Measurements from ENCODE around the gene PRDM15. TPM values are rescaled to one million over a fixed set of nuclear protein-coding genes. Genes with fewer than 3 reads are reported as not detected.
A peak's percentile ranks its signal among the peaks of the same experiment; 100 is the strongest.

PRDM15 gene
- total RNA-seq, 1 experiment from 2014 or later, result 10.4 TPM

DNA sequence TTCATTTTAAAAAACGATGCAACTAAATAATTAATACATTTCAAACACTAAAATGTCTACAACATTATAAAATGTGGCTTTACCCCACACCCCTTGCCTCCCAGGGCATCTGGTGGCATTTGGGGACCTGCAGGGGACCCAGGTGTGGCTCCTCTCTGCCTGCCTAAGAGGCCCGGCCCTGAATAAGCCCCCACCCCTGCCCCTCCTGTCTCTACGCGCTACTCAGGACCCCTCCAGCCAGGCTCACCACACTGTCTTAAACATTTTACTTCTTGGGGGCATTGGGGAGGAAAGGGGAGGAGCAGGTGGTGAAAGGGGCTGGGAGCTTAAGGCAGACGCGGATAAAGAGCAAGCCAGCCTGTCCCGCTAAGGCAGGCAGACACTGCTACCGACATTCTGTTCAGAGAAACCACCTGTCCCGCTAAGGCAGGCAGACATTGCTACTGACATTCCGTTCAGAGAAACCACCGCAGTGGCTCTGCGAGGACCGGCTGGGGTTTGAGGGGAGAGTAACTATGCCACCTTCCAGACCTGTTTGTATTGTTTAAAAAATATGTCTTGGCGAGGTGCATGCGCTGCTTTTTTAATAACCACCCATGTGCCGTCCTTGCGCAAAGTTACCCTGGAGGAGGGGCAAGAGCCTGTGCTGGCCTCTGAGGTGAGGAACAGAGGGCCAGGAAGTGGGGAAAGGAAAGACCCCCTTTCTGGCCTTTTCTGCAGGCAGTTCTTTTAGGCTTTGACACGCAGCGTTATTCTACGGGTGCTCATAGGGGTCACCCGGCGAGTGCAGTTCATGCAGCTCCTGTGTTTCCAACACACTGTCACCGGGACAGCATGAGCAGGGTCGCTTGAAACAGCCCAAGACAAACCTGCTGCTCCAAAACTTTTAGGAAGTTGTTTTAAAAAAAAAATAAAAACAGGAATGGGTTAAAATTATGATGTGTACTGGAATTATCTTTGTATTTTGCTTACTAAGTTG, 61.0 kb downstream of the PRDM15 start:
- DNase-seq, result no peak
- Mint-ChIP-seq H3K27me3 (ENCODE audit: unreplicated experiment) (no peaks in the 10 kb centered on the region), H3K4me3 (ENCODE audit: low read depth, unreplicated experiment) (no peak overlapping the region), H3K4me1 (ENCODE audit: low read depth, unreplicated experiment) (no peaks in the 10 kb centered on the region), H3K27ac (ENCODE audit: unreplicated experiment) (no peak overlapping the region), H3K36me3 (ENCODE audit: insufficient read depth, unreplicated experiment) (peaks cover 2% of the 10 kb centered on the region), H3K9me3 (ENCODE audit: low read depth, unreplicated experiment) (no peaks in the 10 kb centered on the region)
- TF ChIP-seq, protein P1, sequence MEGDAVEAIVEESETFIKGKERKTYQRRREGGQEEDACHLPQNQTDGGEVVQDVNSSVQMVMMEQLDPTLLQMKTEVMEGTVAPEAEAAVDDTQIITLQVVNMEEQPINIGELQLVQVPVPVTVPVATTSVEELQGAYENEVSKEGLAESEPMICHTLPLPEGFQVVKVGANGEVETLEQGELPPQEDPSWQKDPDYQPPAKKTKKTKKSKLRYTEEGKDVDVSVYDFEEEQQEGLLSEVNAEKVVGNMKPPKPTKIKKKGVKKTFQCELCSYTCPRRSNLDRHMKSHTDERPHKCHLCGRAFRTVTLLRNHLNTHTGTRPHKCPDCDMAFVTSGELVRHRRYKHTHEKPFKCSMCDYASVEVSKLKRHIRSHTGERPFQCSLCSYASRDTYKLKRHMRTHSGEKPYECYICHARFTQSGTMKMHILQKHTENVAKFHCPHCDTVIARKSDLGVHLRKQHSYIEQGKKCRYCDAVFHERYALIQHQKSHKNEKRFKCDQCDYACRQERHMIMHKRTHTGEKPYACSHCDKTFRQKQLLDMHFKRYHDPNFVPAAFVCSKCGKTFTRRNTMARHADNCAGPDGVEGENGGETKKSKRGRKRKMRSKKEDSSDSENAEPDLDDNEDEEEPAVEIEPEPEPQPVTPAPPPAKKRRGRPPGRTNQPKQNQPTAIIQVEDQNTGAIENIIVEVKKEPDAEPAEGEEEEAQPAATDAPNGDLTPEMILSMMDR (IDR thresholded peaks at IDR 0.05; ENCODE audit: unreplicated experiment), result no peak
- BruUV-seq (replicated peaks), result no TSS peak
- CTCF ChIA-PET, result no interaction called here
- intact Hi-C loops (cut with micrococcal nuclease; ENCODE audit: unreplicated experiment), result no loop called here

DNA sequence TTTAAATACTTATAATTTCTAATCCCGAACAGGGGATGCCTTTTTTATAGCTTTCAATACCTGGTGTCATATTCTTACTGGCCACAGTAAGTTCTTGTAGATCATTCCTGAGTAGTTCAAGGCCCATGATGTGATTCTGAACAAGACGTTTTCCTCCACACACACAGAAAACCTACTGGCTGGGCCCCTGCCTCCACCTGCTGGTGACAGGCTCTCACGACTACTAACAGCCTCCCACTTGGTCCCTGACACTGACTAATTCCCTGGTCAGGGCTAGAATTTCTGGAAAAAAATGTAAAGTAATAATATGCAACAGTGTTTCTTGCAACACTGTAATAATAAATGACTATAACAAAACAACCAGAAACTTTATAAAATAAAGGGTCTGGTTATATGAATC, 61.9 kb downstream of the PRDM15 start:
- intact Hi-C loops (cut with micrococcal nuclease; ENCODE audit: unreplicated experiment), result no loop called here
- TF ChIP-seq, protein P1 (IDR thresholded peaks at IDR 0.05; ENCODE audit: unreplicated experiment), result peak; percentile 35
- no peaks in the 10 kb centered on the region for H3K36me3 Mint-ChIP-seq (ENCODE audit: insufficient read depth, unreplicated experiment)
- no TSS peak for BruUV-seq (replicated peaks)
- H3K27ac Mint-ChIP-seq (ENCODE audit: unreplicated experiment), result no peak overlapping the region
- no peak overlapping the region for H3K4me3 Mint-ChIP-seq (ENCODE audit: low read depth, unreplicated experiment)
- CTCF ChIA-PET, result interaction anchor here (1.0 to 1.5 kb wide), 2 partner anchors 39 to 205 kb away, joined by 3 to 13 read pairs; no protein-coding TSS in a partner anchor
- H3K27me3 Mint-ChIP-seq (ENCODE audit: unreplicated experiment), result no peaks in the 10 kb centered on the region
- H3K4me1 Mint-ChIP-seq (ENCODE audit: low read depth, unreplicated experiment), result no peaks in the 10 kb centered on the region
- DNase-seq, result peak; percentile 71
- H3K9me3 Mint-ChIP-seq (ENCODE audit: low read depth, unreplicated experiment), result no peaks in the 10 kb centered on the region

DNA sequence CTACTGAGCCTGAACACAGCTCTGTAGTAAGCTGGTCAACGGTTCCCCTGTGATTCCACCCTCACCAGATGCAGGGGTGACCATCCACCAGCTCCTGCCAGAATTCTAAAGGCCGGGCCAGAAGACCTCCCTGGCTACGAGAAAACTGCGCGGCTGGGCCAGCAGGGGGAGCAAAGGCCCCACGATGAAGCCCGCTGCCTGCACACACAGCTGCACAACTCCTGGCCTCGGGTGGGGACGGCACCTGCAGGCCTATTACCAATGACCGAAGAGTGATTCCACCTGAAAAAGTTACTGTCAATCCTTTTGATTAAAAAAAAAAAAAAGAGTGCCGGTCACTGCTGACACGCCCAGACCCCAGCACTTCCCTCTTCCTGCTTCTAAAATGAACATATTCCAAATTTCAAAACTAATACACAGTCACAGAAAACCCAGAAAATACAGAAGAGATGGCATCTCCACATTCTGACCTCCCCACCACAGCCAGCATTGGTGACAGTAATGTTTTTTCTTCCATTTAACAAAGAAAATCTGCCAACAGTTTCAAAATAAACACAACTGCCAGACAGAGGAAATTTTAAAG, 62.5 kb downstream of the PRDM15 start:
- no peaks in the 10 kb centered on the region for H3K9me3 Mint-ChIP-seq (ENCODE audit: low read depth, unreplicated experiment)
- H3K4me1 Mint-ChIP-seq (ENCODE audit: low read depth, unreplicated experiment), result no peaks in the 10 kb centered on the region
- TF ChIP-seq, protein P1 (IDR thresholded peaks at IDR 0.05; ENCODE audit: unreplicated experiment), result peak; percentile 25
- no peaks in the 10 kb centered on the region for H3K27me3 Mint-ChIP-seq (ENCODE audit: unreplicated experiment)
- CTCF ChIA-PET, result interaction anchor here (1.0 to 1.5 kb wide), 2 partner anchors 38 to 204 kb away, joined by 3 to 13 read pairs; no protein-coding TSS in a partner anchor
- no peak overlapping the region for H3K27ac Mint-ChIP-seq (ENCODE audit: unreplicated experiment)
- H3K4me3 Mint-ChIP-seq (ENCODE audit: low read depth, unreplicated experiment), result no peak overlapping the region
- no peaks in the 10 kb centered on the region for H3K36me3 Mint-ChIP-seq (ENCODE audit: insufficient read depth, unreplicated experiment)
- peak; percentile 20 for DNase-seq
- no TSS peak for BruUV-seq (replicated peaks)
- intact Hi-C loops (cut with micrococcal nuclease; ENCODE audit: unreplicated experiment), result no loop called here

DNA sequence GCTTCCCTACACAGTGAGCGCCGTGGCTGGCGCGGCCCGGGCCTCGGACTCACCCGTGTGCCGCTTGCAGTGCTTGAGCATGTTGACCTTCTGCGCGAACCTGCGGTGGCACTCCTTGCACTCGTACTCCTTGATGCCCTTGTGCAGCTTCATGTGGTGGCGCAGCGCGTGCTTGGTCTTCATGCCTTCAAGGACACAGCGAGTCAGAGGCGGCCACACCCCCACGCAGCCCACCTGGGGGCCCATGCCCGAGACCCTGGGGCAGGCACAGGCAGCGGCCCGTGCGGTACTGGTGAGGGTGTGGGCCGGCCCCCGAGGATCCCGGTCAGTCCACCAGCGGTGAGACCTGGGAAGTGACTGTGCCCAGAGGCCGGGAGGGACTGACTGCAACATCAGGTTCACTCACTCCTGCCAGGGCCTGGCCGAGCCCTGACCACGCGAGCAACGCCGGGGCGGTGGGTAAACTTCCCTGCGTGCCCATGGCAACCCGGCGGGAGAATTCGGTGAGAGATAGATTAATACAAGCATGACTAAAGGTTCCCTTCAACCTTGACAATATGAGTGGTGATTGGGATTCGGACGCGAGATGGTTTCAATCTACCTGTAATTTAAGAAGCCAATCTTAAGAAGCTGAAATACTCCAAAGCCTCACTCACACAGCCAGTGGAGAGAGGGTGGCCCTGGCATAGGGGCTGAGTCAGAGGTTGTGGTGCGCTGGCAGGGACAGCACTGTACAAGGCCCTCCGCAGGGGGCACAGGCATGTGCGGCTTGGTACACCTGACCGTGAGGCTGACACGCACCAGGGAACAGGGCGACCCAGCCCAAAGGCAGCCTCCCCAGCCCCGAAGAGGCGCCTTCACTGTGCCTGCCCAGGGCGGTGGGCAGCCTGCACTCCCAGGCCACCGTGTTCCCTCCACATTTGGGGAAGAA, 63.2 kb downstream of the PRDM15 start:
- TF ChIP-seq, protein P1 (IDR thresholded peaks at IDR 0.05; ENCODE audit: unreplicated experiment), result no peak
- no peaks in the 10 kb centered on the region for H3K4me1 Mint-ChIP-seq (ENCODE audit: low read depth, unreplicated experiment)
- CTCF ChIA-PET, result interaction anchor here (1.5 kb wide), 1 partner anchor 203 kb away, joined by 13 read pairs; no protein-coding TSS in a partner anchor
- no peaks in the 10 kb centered on the region for H3K27me3 Mint-ChIP-seq (ENCODE audit: unreplicated experiment)
- no TSS peak for BruUV-seq (replicated peaks)
- no peaks in the 10 kb centered on the region for H3K36me3 Mint-ChIP-seq (ENCODE audit: insufficient read depth, unreplicated experiment)
- H3K9me3 Mint-ChIP-seq (ENCODE audit: low read depth, unreplicated experiment), result no peaks in the 10 kb centered on the region
- intact Hi-C loops (cut with micrococcal nuclease; ENCODE audit: unreplicated experiment), result no loop called here
- H3K27ac Mint-ChIP-seq (ENCODE audit: unreplicated experiment), result no peak overlapping the region
- no peak overlapping the region for H3K4me3 Mint-ChIP-seq (ENCODE audit: low read depth, unreplicated experiment)
- DNase-seq, result no peak

Measured in Calu3 (cell line).